HG03354 (cell line): ENCODE results near the gene SLC23A3.

ENCODE experiments used
- ATAC-seq: cut with Tn5 transposase; IDR thresholded peaks from one replicate; pipeline ENCODE4 v1.9.1; 2021; ENCODE audit warnings: mild to moderate bottlenecking; ENCODE audit not compliant: unreplicated experiment, poor library complexity, severe bottlenecking

SLC23A3 gene

DNA sequence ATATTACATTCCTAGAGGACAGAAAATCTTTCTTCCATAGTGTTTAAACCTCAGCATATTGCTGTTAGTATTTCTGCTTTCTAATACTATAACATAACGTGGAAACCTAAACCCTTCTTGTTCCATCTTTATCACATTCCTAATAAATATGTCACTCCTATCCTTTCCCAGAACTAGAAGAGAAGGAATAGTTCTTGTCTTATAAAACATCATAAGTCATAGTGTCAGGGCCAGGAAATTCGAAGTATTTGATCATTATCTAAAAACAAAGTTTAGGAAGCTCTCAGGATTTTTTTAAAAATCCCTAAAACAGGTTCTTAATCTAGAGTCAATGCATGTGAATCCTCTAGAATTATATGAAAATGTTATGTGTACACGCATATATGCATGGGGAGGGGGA is 11.2 kb downstream of the SLC23A3 start:
- no peak for ATAC-seq

DNA sequence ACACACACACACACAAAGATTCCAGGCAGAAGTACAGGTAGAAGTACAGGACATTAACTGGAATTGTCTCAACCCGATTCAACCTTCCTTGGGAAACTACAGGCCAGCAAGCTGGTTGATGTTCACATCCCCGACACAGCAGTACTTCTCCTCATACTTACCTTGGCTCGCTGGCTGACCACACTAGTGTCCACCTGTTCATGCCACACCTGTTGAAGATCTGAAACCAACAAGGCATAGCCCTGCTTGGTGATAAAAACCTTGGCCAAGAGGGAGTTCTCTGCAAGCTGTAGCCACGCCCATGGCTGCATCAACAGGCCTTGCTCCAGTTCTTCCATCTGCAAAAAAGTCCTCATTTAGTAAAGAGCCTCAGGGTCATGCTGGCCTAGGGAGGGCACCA is 11.8 kb downstream of the SLC23A3 start:
- no peak for ATAC-seq

GRCh38 chr2:219157396-219157795 is 12.4 kb downstream of the SLC23A3 start:
- ATAC-seq = no peak

GRCh38 chr2:219155054-219155644 is 14.7 kb downstream of the SLC23A3 start:
- ATAC-seq = no peak

GRCh38 chr2:219149667-219150066 is 20.2 kb downstream of the SLC23A3 start:
- ATAC-seq = no peak

DNA sequence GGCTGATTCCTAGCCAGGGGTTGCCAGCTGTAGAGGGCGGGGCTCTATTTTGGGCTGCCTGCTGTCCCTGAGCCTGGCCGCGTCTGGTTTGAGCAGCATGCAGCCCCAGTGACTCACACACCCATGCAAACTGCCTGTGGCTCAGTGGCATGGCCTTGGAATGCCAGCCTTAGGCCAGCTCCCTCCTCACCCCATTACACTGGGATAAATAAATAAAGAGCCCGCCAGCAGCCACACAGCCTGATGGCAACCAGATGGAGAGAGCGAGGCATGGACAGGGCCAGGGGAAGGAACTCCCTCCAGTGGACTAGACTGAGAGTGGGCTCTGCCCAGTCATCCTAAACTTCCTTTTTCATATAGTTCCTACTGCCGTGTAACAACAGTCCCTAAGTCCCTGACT is 27.5 kb downstream of the SLC23A3 start:
- ATAC-seq = no peak

DNA sequence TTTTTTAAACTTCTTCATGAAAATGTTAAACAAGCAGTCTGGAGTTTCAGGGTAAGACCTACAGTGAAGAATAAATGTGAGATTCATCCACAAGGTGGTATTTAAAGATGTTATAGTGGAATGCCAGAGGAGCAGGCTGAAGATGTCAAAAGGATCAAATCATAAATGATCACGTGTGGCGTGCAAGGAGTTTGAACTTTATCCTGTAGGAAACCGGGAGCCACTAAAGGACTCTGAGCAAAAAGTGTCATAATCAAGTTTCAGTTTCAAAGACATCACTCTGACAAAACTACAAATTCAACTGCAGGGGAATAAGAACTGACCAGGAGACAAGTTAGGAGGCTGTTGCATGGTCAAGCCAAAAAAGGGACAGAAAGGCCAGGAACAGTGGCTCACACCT is 29.1 kb downstream of the SLC23A3 start:
- ATAC-seq = no peak

GRCh38 chr2:219133976-219134375 is 35.9 kb downstream of the SLC23A3 start:
- no peak for ATAC-seq

- ATAC-seq = no peak
These were observed 38.1 kb downstream of the SLC23A3 start for GRCh38 chr2:219131744-219132143.

DNA sequence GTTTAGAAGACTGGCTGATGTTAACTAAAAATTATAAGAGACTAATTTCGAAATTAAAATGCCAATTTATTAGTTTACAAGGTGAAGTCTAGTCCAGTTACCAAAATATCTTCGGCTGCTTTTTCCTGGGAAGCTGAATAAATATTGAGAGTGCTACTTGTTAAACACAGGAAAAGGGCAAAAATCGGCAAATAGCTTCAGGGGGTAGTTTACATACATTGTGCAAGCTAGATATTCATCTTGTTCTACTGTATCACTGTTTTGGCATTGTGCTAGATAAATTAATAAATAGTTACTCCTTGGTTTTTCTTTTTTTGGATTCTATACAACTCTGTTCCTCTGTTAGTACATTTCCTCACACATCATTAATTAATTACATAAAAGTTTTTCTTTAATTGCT is 38.5 kb downstream of the SLC23A3 start:
- no peak for ATAC-seq

DNA sequence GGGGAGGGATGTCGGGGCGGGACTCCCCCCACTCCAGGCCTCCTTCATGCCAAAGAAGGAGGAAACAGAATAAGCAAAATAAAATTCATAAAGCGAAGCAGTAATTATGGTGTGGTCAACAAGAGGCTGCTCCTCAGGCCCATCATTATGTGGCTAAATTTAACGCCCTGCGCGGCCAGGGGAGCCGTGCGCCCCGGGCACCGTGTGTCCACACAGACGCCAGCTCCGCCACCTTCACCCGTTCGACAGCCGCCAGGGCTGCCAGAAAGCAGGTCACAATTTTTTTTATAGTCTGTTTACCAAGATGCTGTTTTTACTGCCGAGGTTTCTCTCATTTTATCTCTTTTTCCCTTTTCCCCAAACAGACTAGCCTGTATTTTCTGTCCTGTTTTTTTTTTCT is 40.2 kb downstream of the SLC23A3 start:
- ATAC-seq = no peak

GRCh38 chr2:219128396-219128795 is 41.4 kb downstream of the SLC23A3 start:
- ATAC-seq = no peak

DNA sequence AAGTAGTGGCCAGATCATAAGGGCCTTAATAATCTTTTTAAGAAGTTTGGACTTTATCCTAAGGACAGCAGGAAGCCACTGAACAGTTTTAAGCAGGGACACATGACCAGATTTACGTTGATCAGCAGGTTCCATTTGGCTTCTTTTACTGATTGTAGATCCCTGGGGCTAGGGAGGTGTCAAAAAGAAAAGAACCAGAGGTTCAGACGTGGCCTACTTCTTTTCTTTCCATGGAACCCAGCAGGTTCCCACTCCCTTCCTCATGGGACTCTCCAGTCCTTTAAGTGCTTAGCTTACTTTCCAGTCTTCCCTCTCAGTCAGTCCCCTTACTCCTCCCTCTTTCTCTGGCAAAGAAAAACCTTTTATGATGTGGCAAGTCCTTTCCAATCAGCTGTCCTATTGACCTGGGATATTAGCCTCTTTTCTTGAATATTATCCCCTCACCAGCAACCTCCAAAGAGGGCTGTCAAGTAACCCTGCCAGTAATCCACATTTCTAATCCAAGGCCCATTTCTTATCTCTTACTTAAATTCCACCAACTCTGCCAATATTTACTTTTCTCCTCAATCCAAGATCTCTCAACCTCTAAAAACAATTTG is 42.7 kb downstream of the SLC23A3 start:
- ATAC-seq = no peak

DNA sequence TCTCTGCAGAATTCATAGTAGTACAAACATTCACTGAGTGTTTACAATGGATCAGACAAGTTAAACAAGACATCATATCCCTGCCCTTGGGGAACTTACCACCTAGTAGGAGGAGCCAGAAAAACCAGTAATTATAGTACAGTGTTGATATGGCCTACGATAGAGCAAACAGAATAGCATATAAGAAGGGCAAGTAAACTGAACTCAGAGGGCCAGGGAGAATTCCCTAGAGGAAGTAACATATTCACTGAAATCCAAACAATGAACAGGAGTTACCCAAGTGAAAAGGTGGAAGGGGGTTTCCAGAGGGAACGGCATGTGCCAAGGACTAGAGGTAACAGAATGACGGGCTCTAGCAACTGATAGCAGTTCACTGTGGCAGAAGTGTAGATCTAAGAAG is 43.3 kb downstream of the SLC23A3 start:
- ATAC-seq = no peak

DNA sequence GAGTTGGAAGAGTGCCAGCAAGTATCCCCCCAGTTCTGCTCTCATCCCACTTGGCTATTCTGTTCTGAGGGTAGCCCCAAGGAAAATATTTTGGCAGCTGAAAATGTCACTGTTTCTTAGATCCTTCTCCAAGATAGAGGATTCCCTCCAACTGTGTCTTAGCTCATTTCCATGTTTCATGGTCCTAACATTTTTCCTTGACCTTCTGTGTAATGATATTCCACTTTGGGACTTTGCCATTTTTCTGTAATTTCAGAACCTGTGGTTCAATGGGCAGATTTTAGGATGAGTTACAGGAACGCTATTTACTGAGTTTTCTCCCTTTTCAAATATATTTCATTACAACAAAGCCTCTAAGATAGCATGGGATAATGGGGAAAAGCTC is 44.0 kb downstream of the SLC23A3 start:
- ATAC-seq = no peak

- no peak for ATAC-seq
These were observed 44.5 kb downstream of the SLC23A3 start for GRCh38 chr2:219125225-219125885.

- no peak for ATAC-seq
These were observed 45.3 kb downstream of the SLC23A3 start for GRCh38 chr2:219124381-219125110.

- ATAC-seq = no peak
These were observed 46.3 kb downstream of the SLC23A3 start for GRCh38 chr2:219123356-219124135.

GRCh38 chr2:219122202-219122980 is 47.4 kb downstream of the SLC23A3 start:
- ATAC-seq = no peak
